Activated CD4-positive, alpha-beta T cell treated with anti-CD3 and anti-CD28 coated beads, Interleukin-2, amount 10 ng/mL, durations not matched to agents 24 days and 14 days (primary cell): ENCODE results near the gene AARSD1. TPM values are rescaled to one million over a fixed set of nuclear protein-coding genes. Genes with fewer than 3 reads are reported as not detected.
"Not testable (repeated sequence)": the region's sequence is repeated elsewhere in the genome, so short reads cannot be mapped to it uniquely, and the experiment has no call there.

Source experiments
- DNase-seq: peaks from one replicate; pipeline ENCODE4 v3.0.0; 2022
- H3K27ac Mint-ChIP-seq: one replicate; pipeline ENCODE4 v1.8.0; 2022; ENCODE audit warnings: mild to moderate bottlenecking, mixed read lengths
- H3K27me3 Mint-ChIP-seq: one replicate; pipeline ENCODE4 v1.8.0; 2022; ENCODE audit warnings: mixed read lengths
- H3K36me3 Mint-ChIP-seq: one replicate; pipeline ENCODE4 v1.8.0; 2022; ENCODE audit warnings: low read depth, mild to moderate bottlenecking, mixed read lengths
- H3K4me1 Mint-ChIP-seq: one replicate; pipeline ENCODE4 v1.8.0; 2021; ENCODE audit warnings: mixed read lengths
- H3K4me3 Mint-ChIP-seq: one replicate; pipeline ENCODE4 v1.8.0; 2022; ENCODE audit warnings: mild to moderate bottlenecking, moderate library complexity, mixed read lengths
- H3K9me3 Mint-ChIP-seq: one replicate; pipeline ENCODE4 v1.8.0; 2021; ENCODE audit warnings: mixed read lengths
- intact Hi-C: fragments of 100-400 bp; cut with micrococcal nuclease; formaldehyde crosslinking; loops from one replicate; pipeline ENCODE4 v1.15.1; 2023
- total RNA-seq: library from RNA; stranded (reverse); gene quantifications from 2 replicates; pipeline ENCODE4 v1.2.3, GENCODE V29; 2022

Gene AARSD1
- total RNA-seq, 1 donor from 2014 or later: 78.2 TPM

- Mint-ChIP-seq H3K4me1 (no peaks in the 10 kb centered on the region), H3K27ac (no peak overlapping the region), H3K9me3 (no peaks in the 10 kb centered on the region), H3K4me3 (no peak overlapping the region), H3K27me3 (peaks cover 23% of the 10 kb centered on the region), H3K36me3 (no peaks in the 10 kb centered on the region)
- intact Hi-C loops: no loop called here
- DNase-seq: no peak
These were observed 44.0 kb downstream of the AARSD1 start for GRCh38 chr17:42920106-42920900.

- DNase-seq, H3K9me3 Mint-ChIP-seq, H3K27ac Mint-ChIP-seq, H3K4me1 Mint-ChIP-seq, H3K36me3 Mint-ChIP-seq, H3K4me3 Mint-ChIP-seq, intact Hi-C loops: not testable (repeated sequence)
- H3K27me3 Mint-ChIP-seq: peaks cover 23% of the 10 kb centered on the region
These were observed 44.7 kb downstream of the AARSD1 start for GRCh38 chr17:42919522-42920077.

GRCh38 chr17:42918902-42919521 lies 45.2 kb downstream of the AARSD1 start:
- Mint-ChIP-seq H3K4me1 (no peaks in the 10 kb centered on the region), H3K4me3 (no peak overlapping the region), H3K9me3 (no peaks in the 10 kb centered on the region), H3K27ac (no peak overlapping the region), H3K27me3 (peaks cover 23% of the 10 kb centered on the region), H3K36me3 (no peaks in the 10 kb centered on the region)
- DNase-seq: no peak
- intact Hi-C loops: no loop called here

DNA sequence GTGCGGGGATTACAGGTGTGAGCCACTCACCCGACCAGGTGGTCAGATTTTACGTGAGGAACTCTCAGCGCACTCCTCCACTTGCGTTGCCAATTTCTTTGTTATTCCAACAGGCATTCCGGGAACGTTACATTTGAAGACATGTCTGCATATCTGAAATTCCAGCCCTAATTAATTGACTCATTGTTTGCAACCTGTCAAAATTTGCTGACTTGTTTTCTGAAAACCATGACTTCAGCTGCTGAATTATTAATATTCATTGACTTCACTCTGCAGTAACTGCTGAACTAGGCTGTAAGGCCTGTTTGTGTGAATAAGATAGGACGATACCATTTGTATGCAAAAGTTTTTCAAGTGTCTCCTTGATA lies 47.0 kb downstream of the AARSD1 start:
- no peaks in the 10 kb centered on the region for H3K36me3 Mint-ChIP-seq
- H3K27me3 Mint-ChIP-seq: peaks cover 18% of the 10 kb centered on the region
- H3K4me1 Mint-ChIP-seq: no peaks in the 10 kb centered on the region
- no peak overlapping the region for H3K4me3 Mint-ChIP-seq
- no peaks in the 10 kb centered on the region for H3K9me3 Mint-ChIP-seq
- intact Hi-C loops: no loop called here
- DNase-seq: no peak
- H3K27ac Mint-ChIP-seq: no peak overlapping the region

DNA sequence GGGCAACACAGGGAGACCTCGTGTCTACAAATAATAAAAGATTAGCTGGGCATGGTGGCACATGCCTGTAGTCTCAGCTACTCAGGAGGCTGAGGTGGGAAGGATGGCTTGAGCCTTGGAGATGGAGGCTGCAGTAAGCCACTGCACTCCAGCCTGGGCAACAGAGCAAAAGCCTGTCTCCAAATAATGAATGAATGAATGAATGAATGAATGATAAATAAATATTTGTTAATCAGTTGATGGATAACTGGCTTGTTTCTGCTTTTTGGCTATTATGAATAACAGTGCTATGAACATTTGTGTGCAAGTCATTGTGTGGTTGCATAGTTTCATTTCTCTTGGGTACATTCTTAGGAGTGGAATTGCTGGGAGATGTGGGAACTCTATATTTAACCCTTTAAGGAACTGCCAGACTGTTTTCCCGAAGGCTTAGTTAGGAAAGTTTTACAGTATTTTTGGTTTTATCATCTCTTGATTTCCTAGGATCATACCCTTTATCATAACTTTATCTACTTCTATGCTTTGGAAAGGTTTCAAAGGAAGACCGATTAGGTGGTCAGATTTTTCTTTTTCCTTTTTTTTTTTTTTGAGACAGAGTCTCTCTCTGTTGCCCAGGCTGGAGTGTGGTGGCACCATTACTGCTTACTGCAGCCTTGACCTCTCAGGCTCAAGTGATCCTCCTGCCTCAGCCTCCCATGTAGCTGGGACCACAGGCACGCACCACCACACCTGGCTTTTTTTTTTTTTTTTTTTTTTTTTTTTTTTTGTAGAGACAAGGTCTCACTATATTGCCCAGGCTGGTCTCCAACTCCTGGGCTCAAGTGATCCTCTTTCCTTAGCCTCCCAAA lies 47.6 kb downstream of the AARSD1 start:
- DNase-seq, H3K27ac Mint-ChIP-seq, H3K4me1 Mint-ChIP-seq, H3K36me3 Mint-ChIP-seq, H3K9me3 Mint-ChIP-seq, intact Hi-C loops, H3K4me3 Mint-ChIP-seq: not testable (repeated sequence)
- H3K27me3 Mint-ChIP-seq: peaks cover 18% of the 10 kb centered on the region

DNA sequence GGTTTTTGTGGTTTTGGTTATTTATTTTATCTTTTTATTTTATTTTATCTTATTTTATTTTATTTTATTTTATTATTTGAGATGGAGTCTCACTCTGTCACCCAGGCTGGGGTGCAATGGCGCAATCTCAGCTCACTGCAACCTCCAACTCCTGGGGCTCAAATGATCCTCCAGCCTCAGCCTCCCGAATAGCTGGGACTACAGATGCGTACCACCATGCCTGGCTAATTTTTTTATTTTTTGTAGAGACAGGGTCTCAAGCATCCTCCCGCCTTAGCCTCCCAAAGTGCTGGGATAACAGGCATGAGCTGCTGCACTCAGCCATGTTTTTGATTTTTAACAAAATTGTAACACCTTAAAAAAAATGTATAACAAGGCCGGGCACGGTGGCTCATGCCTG lies 49.0 kb downstream of the AARSD1 start:
- H3K27me3 Mint-ChIP-seq: peaks cover 13% of the 10 kb centered on the region
- H3K4me1 Mint-ChIP-seq, H3K27ac Mint-ChIP-seq, intact Hi-C loops, DNase-seq, H3K4me3 Mint-ChIP-seq, H3K36me3 Mint-ChIP-seq, H3K9me3 Mint-ChIP-seq: not testable (repeated sequence)

- Mint-ChIP-seq H3K27me3 (peaks cover 14% of the 10 kb centered on the region), H3K4me1 (no peaks in the 10 kb centered on the region), H3K27ac (no peak overlapping the region), H3K9me3 (no peaks in the 10 kb centered on the region), H3K4me3 (no peak overlapping the region), H3K36me3 (no peaks in the 10 kb centered on the region)
- intact Hi-C loops: no loop called here
- DNase-seq: no peak
These were observed 50.2 kb downstream of the AARSD1 start for GRCh38 chr17:42913981-42914617.

GRCh38 chr17:42913522-42913921 lies 50.7 kb downstream of the AARSD1 start:
- no peak overlapping the region for H3K27ac Mint-ChIP-seq
- H3K27me3 Mint-ChIP-seq: peaks cover 14% of the 10 kb centered on the region
- H3K4me1 Mint-ChIP-seq: no peaks in the 10 kb centered on the region
- no peak for DNase-seq
- H3K36me3 Mint-ChIP-seq: no peaks in the 10 kb centered on the region
- H3K4me3 Mint-ChIP-seq: no peak overlapping the region
- intact Hi-C loops: no loop called here
- no peaks in the 10 kb centered on the region for H3K9me3 Mint-ChIP-seq

DNA sequence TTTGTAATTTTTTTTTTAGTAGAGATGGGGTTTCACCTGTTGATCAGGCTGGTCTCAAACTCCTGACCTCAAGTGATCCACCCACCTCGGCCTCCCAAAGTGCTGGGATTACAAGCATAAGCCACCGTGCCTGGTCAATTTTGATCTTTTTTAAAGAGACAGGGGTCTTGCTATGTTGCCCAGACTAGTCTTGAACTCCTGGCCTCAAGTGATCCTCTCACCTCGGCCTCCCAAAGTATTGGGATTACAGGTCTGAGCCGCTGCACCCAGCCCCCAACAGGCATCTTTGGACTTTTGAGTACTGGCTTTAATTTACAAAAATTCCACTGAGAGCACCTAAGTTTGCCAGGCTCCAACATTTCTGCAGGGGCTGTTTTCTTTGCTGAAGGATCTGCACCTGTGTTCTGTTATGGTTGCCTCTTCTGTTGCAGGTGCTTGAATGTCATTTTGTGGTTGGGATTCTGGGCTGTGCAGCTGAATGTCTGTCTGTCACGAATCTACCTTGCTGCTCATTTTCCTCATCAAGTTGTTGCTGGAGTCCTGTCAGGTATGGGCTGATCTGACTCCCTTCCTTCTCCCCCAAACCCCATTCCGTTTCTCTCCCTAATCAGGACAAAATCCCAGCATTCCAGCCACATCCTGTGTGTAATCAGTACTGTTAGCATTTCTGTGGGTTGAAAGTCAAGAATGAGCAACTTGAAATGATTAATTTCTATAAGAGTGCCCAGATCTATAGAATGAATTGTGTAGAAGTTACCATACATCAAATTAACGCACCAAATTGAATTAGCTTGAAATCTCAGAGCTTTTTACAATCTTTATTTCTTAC lies 55.2 kb downstream of the AARSD1 start:
- H3K36me3 Mint-ChIP-seq: no peaks in the 10 kb centered on the region
- intact Hi-C loops: no loop called here
- no peaks in the 10 kb centered on the region for H3K9me3 Mint-ChIP-seq
- DNase-seq: no peak
- H3K27me3 Mint-ChIP-seq: peaks cover 19% of the 10 kb centered on the region
- no peaks in the 10 kb centered on the region for H3K4me1 Mint-ChIP-seq
- H3K4me3 Mint-ChIP-seq: no peak overlapping the region
- no peak overlapping the region for H3K27ac Mint-ChIP-seq

DNA sequence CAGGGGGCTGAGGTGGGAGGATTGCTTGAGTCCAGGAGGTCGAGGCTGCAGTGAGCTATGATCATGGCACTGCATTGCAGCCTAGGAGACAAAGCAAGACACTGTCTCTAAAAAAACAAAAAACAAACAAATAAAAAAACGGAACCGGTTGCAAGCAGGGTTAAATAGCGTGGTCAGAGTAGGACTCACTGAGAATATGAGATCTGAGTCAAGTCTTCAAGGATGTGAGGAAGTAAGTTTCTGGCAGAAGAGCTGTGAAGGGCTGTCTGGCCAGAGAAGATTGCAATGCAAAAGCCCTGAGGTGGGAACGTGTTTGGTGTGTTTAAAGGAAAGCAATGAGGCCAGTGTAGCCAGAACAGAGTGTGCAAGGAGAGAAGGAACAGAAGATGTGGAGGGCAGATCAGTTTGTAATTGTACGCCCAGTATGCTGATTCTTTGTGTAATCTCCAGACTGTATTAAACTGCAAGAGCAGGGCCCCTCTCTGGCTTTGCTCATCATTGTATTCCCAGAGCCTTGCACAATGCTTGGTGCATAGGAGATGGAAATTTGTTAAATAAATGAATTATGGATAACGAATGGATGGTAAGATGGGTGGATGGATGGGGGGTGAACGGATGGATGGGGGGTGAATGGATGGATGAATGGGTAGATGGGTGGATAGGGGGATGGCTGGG lies 57.3 kb downstream of the AARSD1 start:
- intact Hi-C loops: no loop called here
- H3K4me1 Mint-ChIP-seq: no peaks in the 10 kb centered on the region

DNA sequence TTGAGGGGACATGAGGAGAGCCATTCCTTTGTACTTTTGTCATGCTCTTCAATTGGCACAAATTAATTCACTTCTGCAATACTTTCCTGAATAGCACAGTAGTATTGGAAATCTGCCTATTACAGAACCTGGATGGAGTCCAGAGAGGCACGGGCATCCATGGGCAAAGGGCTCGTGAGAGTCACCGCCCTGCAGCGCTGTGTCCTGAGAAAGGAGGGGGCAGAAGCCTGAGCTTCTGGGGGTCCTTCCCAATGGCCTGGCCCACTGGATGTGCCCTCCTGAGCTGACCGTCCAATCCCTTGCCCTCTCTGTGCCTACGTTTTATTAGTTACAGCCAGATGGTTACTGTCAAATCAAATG lies 60.2 kb downstream of the AARSD1 start:
- no peak for DNase-seq
- no peaks in the 10 kb centered on the region for H3K36me3 Mint-ChIP-seq
- no peaks in the 10 kb centered on the region for H3K9me3 Mint-ChIP-seq
- H3K27ac Mint-ChIP-seq: no peak overlapping the region
- H3K4me1 Mint-ChIP-seq: no peaks in the 10 kb centered on the region
- intact Hi-C loops: no loop called here
- H3K27me3 Mint-ChIP-seq: peaks cover 9% of the 10 kb centered on the region
- H3K4me3 Mint-ChIP-seq: no peak overlapping the region

More for the DNA sequence above, 57.3 kb downstream of the AARSD1 start:
- H3K27me3 Mint-ChIP-seq: peaks cover 14% of the 10 kb centered on the region
- no peak for DNase-seq
- H3K9me3 Mint-ChIP-seq: no peaks in the 10 kb centered on the region
- H3K27ac Mint-ChIP-seq: no peak overlapping the region
- no peak overlapping the region for H3K4me3 Mint-ChIP-seq
- H3K36me3 Mint-ChIP-seq: no peaks in the 10 kb centered on the region

- no peaks in the 10 kb centered on the region for H3K36me3 Mint-ChIP-seq
- no peak for DNase-seq
- H3K27ac Mint-ChIP-seq: no peak overlapping the region
- intact Hi-C loops: no loop called here
- H3K4me3 Mint-ChIP-seq: no peak overlapping the region
- no peaks in the 10 kb centered on the region for H3K9me3 Mint-ChIP-seq
- H3K4me1 Mint-ChIP-seq: no peaks in the 10 kb centered on the region
- H3K27me3 Mint-ChIP-seq: peaks cover 8% of the 10 kb centered on the region
These were observed 62.6 kb downstream of the AARSD1 start for GRCh38 chr17:42901535-42902229.
